ENCODE data around the gene UBE2D2. TPM values are rescaled to one million over a fixed set of nuclear protein-coding genes. Genes with fewer than 3 reads are reported as not detected.

The UBE2D2 gene
- total RNA-seq, 6 experiments from 2014 or later, result 38.3 to 68.3 (median 53.1) TPM

DNA sequence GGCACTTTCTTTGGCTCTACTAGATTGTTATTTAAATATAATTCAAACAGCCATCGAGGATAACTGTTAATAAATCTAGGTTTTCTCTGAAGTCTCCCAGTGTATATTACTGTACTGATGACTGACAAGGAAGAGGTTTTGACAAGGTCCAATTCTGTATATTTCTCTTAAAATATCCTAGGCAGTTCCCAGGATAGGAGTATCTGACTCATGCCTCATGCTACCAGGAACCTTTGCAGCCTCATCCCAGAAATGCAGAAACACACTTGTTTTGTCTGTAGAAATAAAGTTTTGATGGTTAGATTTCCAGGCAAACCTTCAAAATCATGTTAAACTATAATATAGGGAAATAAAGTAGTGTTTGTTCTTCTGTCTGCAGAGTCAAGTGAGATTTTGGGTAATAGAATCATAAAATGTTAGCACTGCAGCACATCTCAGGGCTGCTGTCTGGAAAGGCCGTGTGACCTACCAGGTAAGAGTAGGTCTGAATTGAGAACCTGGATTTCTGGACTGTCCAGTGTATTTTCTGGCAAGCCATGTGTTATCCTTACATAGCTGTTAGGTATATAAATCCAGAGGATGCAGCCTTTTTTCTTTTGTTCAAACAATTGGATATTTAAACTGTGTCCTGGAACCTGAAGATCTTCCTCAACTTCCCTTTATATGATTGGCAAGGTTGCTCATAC lies 8.3 kb downstream of the UBE2D2 start:
- ATAC-seq, result no peak

DNA sequence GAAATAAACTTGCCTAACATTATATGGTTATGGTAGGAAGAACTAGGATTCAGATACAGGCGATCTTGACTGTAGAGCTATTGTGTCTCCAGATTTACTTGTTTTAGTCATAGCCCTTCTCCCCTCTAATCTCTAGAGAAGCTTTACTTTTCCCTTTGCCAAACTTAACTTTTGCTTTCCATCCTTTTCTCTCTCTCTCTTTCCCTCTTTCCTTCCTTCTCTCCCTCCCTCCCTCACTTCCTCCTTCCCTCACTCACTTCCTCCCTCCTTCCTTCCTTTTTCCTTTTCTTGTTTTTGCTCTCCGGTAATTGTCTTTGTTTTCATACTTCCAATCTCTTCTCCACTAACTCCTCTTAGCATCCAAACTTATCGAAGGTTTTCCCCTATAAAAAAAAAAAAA lies 10.4 kb downstream of the UBE2D2 start:
- intact Hi-C loops (cut with DNase I), result no loop called here
- Histone ChIP-seq H3K9me3 (no peaks in the 10 kb centered on the region), H3K27me3 (no peaks in the 10 kb centered on the region), H3K4me3 (no peak overlapping the region), H3K27ac (peak overlapping the region; percentile 9 to 12 (median 10)), H3K36me3 (no peaks in the 10 kb centered on the region), H3K4me1 (peaks cover 0 to 34% (median 11%) of the 10 kb centered on the region in 4 donors)
- no peak for TF ChIP-seq POLR2A (IDR thresholded peaks at IDR 0.05)
- no peak for TF ChIP-seq CTCF (IDR thresholded peaks at IDR 0.05)
- no peak for DNase-seq
- ATAC-seq, result peak in 2 of 4 donors; percentile 10 to 18
- WGBS (ENCODE audit: insufficient coverage, low coverage, low lambda C conversion rate, missing lambda C conversion rate), result 35% methylated on average over 3 of the region's 3 CpGs

More for the DNA sequence above, 8.3 kb downstream of the UBE2D2 start:
- TF ChIP-seq CTCF (IDR thresholded peaks at IDR 0.05), result no peak
- no peak for TF ChIP-seq POLR2A (IDR thresholded peaks at IDR 0.05)
- Histone ChIP-seq H3K36me3 (no peaks in the 10 kb centered on the region), H3K4me1 (peaks cover 0 to 41% (median 7%) of the 10 kb centered on the region in 4 donors), H3K27ac (no peak overlapping the region), H3K9me3 (no peaks in the 10 kb centered on the region), H3K27me3 (no peaks in the 10 kb centered on the region), H3K4me3 (no peak overlapping the region)
- intact Hi-C loops (cut with DNase I), result no loop called here
- WGBS (ENCODE audit: insufficient coverage, low coverage, low lambda C conversion rate, missing lambda C conversion rate), result 91% methylated on average over 2 of the region's 2 CpGs
- DNase-seq, result no peak

GRCh38 chr5:139571966-139572365 lies 10.8 kb downstream of the UBE2D2 start:
- Histone ChIP-seq H3K27ac (peak overlapping the region; percentile 9 to 12 (median 10)), H3K4me3 (no peak overlapping the region), H3K27me3 (no peaks in the 10 kb centered on the region), H3K36me3 (no peaks in the 10 kb centered on the region), H3K9me3 (no peaks in the 10 kb centered on the region), H3K4me1 (peaks cover 0 to 35% (median 11%) of the 10 kb centered on the region in 4 donors)
- TF ChIP-seq CTCF (IDR thresholded peaks at IDR 0.05) (no peak), POLR2A (IDR thresholded peaks at IDR 0.05) (no peak)
- no peak for DNase-seq
- intact Hi-C loops (cut with DNase I), result no loop called here
- 17% methylated on average over 1 of the region's 1 CpG for WGBS (ENCODE audit: insufficient coverage, low coverage, low lambda C conversion rate, missing lambda C conversion rate)
- peak; percentile 66 to 84 (median 80) for ATAC-seq

DNA sequence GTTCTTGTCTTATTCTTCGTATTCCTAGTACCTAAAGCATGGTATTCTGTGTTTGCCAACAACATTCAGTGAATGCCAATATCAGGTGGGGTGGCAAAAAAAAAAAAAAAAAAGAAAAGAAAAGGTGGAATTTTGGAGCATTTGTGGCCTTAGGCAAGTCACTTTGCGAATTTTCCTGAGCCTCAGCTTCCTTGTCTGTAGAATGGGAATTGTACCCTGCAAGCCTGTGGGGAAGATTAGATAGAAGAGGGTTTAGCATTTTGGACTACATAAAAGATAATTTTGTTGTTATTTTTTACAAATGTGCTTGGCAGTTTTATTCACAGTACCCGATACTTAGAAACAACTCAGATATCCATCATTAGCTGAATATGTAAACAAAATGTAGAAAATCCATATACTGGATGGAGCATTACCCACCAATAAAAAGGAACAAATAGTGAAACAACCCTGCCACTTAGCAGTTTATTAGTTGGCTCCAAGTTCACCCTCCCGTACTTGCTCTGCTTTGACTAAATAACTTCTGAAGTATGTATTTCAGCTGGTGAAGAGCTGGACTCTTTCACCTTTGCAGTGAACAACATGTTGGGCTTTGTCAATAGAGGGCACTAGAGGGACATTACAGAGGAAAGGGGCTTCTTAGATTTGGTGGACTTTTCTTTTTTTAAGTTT lies 13.6 kb downstream of the UBE2D2 start:
- H3K4me1 ChIP-seq, result peaks cover 0 to 44% (median 11%) of the 10 kb centered on the region in 4 donors
- peak; percentile 45 to 55 (median 51) for ATAC-seq
- no peak for DNase-seq
- H3K36me3 ChIP-seq, result no peaks in the 10 kb centered on the region
- no peaks in the 10 kb centered on the region for H3K27me3 ChIP-seq
- TF ChIP-seq CTCF (IDR thresholded peaks at IDR 0.05) (peak; percentile 27 to 64 (median 56)), POLR2A (IDR thresholded peaks at IDR 0.05) (no peak)
- intact Hi-C loops (cut with DNase I), result no loop called here
- no peak overlapping the region for H3K4me3 ChIP-seq
- no peak overlapping the region for H3K27ac ChIP-seq
- 58% methylated on average over 4 of the region's 4 CpGs for WGBS (ENCODE audit: insufficient coverage, low coverage, low lambda C conversion rate, missing lambda C conversion rate)
- no peaks in the 10 kb centered on the region for H3K9me3 ChIP-seq
